RPMI8226 (cell line): ENCODE data around the gene RNU6-1.

ENCODE experiments used
- DNase-seq: peaks from one replicate; pipeline ENCODE4 v3.0.0-alpha.2; 2015

The RNU6-1 gene

DNA sequence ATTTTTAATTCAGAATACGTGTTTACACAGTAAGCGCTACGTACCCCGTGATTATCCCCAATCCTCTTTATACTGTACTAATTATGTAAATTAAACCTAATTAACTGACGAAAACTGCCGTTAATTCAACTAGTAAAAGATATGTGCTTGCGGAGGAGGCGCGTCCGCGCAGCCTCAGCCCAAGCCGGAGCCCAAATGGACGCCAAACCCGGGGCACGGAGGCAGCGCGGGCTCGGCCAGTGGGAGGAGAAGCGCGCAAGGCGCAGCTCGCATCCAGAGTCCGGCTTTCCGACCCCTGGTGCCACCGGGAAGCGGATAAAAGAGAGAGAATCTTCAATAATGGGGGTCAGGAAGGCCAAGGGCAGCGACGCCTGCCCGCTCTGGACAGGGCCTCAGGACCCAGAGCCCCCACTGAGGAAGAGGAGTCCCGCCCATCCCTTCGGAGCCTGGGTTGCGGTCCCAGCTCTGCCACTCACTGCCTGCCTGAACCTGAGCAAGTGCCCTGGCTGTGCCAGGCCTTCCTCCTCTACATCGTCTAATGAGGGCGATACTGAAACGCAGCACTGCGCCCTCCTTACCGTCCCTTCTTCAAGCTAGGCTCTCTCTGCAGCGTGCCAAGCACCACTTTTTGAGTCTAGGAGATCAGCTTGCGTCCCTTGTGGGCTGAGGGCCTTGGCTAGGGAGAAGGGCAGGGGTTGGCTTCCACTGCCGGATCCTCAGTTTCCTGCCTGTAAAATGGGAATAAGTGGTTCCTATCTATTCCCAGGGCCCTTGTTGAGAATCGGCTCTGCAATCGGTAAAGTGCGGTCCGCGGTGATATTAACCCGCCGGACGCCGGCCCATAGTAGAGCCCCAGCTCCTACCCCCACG is 19.5 kb downstream of the RNU6-1 start:
- no peak for DNase-seq

DNA sequence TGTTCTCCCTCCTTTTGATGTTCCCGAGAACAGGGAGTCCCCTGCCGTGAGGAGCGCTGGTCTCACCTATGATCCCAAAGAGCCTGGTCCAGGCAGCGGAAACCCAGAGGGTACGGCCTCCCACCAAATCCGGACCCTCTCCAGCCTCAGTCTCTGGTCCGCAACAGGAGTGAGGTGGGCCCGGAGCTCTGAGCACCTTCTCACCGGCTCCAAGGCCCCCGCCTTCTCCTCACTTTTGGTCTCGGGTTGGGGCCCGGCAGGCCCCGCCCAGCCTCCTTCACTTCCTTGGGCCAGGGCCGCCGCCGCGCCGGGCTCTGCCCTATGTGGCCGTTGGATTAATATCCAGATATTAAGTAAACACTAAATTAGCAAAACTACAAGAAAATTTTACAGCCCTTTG is 20.2 kb downstream of the RNU6-1 start:
- no peak for DNase-seq

DNA sequence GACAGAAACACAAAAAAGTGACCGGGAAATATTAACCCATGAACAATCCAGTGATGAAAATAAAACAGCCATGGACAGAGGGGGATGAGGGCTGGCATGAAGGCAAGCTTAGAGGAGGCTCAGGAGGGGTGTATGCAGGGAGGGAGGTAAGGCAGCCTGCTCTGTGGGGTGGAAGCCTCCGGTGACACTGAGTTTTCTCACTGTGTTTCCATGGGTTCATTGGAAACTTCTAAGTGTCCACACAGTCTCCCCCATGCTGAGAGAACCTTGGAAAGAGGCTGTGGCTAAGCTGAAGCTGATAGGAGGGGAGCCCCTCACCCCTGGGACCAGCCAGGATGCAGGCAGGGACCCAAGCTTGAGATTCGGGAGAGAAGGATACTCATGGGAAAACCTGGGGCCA is 21.4 kb downstream of the RNU6-1 start:
- no peak for DNase-seq

- no peak for DNase-seq
Observed at GRCh38 chr15:67816668-67817067, 23.2 kb downstream of the RNU6-1 start.

DNA sequence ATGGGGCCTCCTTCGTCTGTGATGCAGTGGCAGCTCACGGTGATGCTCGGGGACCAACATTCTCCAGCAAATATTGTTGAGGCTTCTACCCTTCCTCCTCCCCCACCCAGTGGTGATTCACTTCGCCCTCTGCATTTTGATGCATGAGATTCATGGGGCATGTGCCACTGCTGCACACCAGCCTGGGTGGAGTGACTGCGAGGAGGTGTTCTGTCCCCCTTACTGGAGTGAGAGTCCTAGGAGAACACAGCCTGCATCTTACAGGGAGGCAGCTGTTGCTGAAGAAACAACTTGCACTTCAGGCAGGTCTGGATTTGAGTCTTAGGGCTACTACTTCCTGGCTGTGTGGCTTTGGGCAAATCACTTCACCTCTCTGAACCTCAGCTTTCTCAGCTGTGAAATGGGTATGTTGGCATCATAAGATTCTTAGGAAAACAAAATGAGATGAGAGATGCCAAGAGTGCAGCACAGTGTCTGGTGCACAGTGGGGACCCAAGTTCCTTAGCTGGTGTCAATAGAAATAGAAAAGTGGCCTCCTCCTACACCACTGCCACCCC is 24.7 kb downstream of the RNU6-1 start:
- DNase-seq = no peak

GRCh38 chr15:67813104-67813634 is 26.7 kb downstream of the RNU6-1 start:
- no peak for DNase-seq

GRCh38 chr15:67812241-67812644 is 27.6 kb downstream of the RNU6-1 start:
- no peak for DNase-seq

GRCh38 chr15:67809866-67810265 is 30.0 kb downstream of the RNU6-1 start:
- DNase-seq = no peak

- DNase-seq = no peak
Observed at GRCh38 chr15:67809441-67809840, 30.4 kb downstream of the RNU6-1 start.

DNA sequence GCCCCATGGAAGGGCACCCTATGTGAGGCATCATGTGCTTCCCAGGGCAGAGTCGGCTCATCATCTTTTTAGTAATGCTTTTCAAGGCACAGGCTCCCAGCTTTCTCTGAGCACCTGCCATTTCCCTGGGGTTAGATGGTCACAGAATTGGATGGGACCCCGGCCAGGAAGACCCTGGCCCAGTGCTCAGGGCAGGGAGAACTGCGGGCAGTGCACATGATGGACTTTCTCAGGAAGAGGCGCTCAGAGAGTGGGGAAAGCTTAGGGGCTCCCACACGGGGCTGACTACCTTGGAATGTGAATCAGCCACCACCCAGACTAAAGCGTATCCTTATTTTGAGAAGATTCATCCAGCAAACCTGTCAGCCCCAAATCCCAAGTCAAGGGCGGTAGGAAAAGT is 31.0 kb downstream of the RNU6-1 start:
- DNase-seq = no peak

DNA sequence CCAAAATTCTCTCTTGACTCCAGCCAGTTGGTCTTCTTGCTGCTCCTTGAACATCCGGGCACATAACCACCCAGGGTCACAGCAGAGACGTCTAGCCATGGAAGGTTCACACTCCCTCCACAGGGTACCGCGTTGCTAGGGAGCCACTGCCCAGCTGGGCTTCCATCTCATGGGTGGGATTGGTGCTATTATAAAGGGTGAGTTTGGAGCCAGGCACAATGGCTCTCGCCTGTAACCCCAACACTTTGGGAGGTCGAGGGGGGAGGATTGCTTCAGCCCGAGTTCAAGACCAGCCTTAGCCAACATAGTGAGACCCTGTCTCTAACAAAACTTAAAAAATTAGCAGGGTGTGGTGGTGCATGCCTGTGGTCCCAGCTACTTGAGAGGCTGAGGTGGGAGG is 32.0 kb downstream of the RNU6-1 start:
- no peak for DNase-seq

GRCh38 chr15:67807141-67807540 is 32.7 kb downstream of the RNU6-1 start:
- no peak for DNase-seq

- no peak for DNase-seq
Observed at GRCh38 chr15:67806536-67806935, 33.3 kb downstream of the RNU6-1 start.

DNA sequence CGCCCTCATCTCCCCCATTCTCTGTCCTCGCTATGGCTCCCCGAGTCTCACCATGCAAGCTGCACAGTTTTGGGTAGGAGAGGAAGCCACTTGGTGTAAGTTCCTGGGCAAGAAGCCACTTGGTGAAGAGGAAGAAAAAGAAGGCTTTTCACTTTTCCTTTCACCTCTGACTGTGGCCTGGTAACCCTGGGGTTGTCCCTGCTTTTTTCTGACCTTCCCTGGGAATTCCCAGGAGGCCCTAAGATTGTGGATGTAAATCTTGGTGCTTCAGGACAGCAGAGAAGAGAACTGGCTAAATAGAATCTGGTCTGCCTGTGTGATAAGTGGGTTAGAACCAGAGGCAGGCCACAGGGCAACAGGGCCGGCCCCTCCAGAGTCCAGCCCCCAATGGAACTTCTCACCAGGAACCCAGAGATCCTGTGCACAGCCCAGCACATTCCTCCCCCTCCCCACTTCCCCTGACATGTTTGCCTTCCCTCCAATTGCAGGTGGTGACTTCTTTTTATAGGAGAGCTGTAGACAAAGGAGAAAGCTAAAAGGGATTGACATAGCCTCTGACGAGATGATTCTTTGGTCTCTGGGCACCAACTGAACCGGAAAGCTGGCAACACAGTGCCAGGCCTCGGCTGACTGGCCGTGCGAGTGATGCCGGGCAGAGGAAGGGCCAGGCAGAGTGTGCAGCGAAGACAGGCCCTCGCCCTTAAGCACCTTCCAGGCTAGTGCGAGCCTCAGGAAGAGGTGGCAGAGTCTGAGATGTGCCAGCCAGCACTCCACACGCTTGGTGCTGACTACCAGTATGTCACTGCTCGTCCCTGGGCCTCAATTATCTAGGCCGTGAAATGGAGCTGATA is 34.0 kb downstream of the RNU6-1 start:
- DNase-seq = no peak

DNA sequence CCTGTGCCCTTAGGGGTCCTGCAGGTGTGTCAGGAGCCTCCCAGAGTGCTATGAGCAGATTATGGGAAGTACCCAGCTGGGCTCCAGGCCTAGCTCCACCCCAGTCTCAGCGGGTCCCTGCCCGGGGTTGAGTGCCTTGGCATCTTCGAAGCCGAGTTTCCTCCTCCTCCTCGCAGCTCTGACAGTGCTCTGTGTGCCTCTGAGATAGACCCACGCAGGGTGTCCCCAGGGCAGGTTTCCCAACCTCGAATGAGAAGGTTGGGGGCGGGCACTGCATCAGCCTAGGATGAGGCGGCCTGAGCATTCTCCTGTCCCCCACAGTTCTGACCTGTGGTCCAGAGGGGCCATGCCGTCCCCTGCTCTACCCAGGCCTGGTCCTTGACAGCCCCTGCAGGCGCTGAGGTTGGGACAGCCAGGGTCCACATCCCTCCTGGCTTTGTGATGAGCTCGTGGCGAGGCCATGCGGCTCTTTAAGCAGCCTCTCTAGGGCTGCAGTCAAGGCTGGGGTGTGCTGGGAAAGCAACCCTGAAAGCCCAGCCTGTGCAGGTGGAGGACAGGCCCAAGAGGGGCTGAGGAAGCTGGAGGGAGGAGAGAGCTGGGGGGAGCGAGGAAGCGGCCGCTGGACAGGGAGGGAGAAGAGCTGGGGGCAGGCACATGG is 34.7 kb downstream of the RNU6-1 start:
- DNase-seq = no peak

DNA sequence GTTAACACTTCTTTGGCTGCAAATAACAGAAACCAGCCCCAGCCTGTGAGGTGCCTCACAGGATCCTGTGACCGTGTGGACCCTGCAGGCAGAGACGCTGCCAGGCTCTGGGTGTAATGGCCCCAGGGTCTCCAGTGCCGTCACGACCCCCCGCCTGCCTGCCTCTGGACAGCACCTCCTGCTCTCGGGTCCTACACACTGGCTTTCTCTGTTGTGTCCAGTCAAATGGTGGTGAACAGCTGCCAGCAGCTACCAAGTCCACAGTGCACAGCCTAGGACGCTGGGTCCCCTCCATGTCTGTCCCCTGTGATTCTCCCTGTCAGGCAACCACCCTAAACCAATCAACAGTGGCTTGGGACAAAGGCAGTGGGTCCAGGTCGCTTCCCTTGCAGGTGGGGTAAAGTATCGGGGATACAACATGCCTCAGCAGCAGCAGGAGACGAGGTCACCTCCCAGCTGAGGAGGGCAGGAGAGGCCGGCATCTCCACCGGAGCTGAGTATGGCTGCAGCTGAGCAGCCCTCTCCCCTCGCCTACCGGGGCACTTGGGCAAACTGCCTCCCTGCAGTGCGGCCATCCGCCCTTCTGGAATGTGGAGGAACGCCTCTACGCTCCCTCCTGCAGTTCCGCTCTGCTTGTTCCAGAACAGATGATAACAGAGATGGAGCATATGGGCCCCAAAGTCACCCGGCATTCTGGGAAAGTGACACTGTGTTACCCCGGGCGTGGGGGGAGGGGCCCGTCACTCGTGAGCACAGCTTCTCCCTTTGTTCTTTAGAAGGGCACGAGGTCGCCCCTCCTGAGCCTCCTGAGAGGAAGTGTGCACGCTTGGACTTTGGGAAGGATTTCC is 35.6 kb downstream of the RNU6-1 start:
- DNase-seq = no peak

DNA sequence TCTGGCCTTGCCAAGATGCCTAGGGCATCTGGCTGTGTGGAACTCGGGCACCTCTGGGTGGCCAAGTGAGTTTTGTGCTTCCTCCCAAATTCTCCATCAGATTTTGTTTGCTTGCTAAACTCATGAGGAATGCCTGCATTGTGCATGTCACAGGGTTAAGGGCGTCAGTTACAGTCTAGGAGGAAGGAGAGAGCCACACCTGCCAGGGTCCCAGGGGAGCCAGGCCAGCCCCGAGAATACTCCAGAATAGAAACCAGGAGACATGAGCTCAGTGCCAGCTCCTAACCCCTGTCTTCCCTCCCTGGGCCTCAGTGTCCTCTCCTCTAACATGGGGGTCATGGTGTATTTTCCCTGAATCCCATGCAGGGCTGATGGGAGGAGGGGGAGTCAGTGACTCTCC is 36.5 kb downstream of the RNU6-1 start:
- DNase-seq = no peak

DNA sequence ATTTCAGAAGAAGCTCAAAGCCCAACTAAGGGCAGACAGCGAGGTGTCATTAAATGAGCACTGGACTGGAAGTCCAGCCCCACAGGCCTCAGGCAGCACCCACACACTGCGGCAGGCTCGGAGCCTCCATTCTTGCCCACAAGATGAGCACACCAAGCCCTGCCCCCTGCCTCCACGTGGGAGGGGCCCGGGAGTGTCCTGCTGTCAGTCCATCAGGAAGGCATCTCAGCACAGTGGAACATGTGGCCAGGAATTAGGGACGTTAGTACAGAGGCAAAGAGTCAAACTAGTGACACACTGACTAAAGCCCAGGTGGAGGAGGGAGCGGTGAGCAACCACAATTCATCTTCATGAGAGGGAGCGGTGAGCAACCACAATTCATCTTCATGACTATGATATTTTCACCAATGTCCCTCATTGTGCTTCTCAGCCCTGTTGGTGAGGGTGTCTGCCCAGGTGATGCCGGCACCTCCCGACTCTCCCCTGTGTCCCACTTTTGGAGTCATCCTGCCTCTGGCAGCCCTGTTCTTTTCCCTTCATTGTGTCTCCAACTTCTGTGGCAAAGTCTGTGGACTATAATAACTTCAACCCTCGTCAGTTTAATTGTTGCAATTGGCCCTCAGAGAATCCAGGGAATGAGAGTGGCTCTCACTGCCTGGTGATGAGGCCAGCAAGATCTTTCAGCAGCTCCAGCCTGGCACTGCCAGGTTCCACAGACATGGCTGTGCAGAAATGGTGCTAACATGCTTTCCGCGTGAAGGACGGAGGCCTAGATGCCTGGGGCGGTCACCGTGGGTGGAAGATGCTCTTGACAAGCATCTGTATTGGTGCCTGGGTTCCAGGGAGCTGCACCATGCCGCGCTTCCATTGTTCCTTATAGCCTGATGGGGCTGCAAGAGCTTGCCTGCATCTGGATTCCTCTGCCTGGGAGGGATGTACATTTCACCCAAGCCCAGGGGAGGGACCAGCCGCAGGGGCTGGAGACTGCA is 37.6 kb downstream of the RNU6-1 start:
- DNase-seq = no peak

DNA sequence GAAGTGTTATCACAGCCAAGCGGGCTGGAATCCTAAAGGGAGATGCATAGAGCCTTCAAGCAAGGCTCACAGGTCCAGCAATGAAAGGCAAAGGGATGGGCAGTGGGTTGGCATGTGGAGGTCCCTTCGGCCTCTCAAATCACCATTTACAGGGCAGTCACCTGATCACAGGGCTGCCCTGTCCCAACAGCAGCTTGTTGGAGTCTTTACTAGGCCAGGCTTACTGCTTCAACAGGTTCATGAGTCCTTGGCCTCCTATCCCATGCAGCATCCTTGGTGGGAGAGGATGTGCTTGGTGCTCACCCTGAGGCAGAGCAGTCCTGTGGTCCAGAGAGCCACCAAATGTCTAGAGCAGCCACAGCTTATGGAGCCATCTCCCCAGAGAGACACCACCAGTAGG is 38.7 kb downstream of the RNU6-1 start:
- DNase-seq = no peak

- no peak for DNase-seq
Observed at GRCh38 chr15:67799801-67800205, 40.0 kb downstream of the RNU6-1 start.
